GM23248 (cell line): Measurements from ENCODE around the gene EHD3. TPM values are rescaled to one million over a fixed set of nuclear protein-coding genes. Genes with fewer than 3 reads are reported as not detected.

Experiments used
- DNase-seq: peaks from one replicate; pipeline ENCODE4 v3.0.0-alpha.2; 2015
- H2AFZ ChIP-seq: fragments of 200-600 bp; sonication (generic); 2 replicates; pipeline ENCODE4 v1.6.1; 2016; ENCODE audit warnings: antibody characterized with exemption
- H3F3A ChIP-seq: fragments of 200-600 bp; sonication (generic); 2 replicates; pipeline ENCODE4 v1.6.1; 2016; ENCODE audit warnings: mild to moderate bottlenecking, antibody characterized with exemption, mixed run types; ENCODE audit not compliant: insufficient read depth
- H3K27ac ChIP-seq: fragments of 200-600 bp; sonication (generic); 2 replicates; pipeline ENCODE4 v1.5.1; 2016; ENCODE audit warnings: mild to moderate bottlenecking
- H3K27me3 ChIP-seq: fragments of 200-600 bp; sonication (generic); replicated peaks from 2 replicates; pipeline ENCODE4 v1.6.1; 2016; ENCODE audit warnings: mild to moderate bottlenecking; ENCODE audit not compliant: insufficient read depth
- H3K36me3 ChIP-seq: fragments of 200-600 bp; sonication (generic); 2 replicates; pipeline ENCODE4 v1.6.1; 2016; ENCODE audit warnings: low read depth, mild to moderate bottlenecking
- H3K4me1 ChIP-seq: fragments of 200-600 bp; sonication (generic); 2 replicates; pipeline ENCODE4 v1.6.1; 2016; ENCODE audit warnings: mild to moderate bottlenecking; ENCODE audit not compliant: insufficient read depth
- H3K4me2 ChIP-seq: fragments of 200-600 bp; sonication (generic); one replicate; pipeline ENCODE4 v1.6.1; 2016; ENCODE audit warnings: mild to moderate bottlenecking; ENCODE audit not compliant: unreplicated experiment
- H3K4me3 ChIP-seq: fragments of 200-600 bp; sonication (generic); 2 replicates; pipeline ENCODE4 v1.5.1; 2016; ENCODE audit warnings: mild to moderate bottlenecking
- H3K79me2 ChIP-seq: fragments of 200-600 bp; sonication (generic); 2 replicates; pipeline ENCODE4 v1.6.1; 2016; ENCODE audit warnings: mild to moderate bottlenecking; ENCODE audit not compliant: insufficient read depth
- H3K9ac ChIP-seq: fragments of 200-600 bp; sonication (generic); 2 replicates; pipeline ENCODE4 v1.6.1; 2016; ENCODE audit warnings: mild to moderate bottlenecking
- H3K9me2 ChIP-seq: fragments of 200-600 bp; sonication (generic); 2 replicates; pipeline ENCODE4 v1.6.1; 2016; ENCODE audit warnings: mixed run types, mild to moderate bottlenecking, moderate library complexity; ENCODE audit not compliant: insufficient read depth
- H3K9me3 ChIP-seq: fragments of 200-600 bp; sonication (generic); one replicate; pipeline ENCODE4 v1.6.1; 2017; ENCODE audit warnings: low read depth
- H4K20me1 ChIP-seq: fragments of 200-600 bp; sonication (generic); 2 replicates; pipeline ENCODE4 v1.6.0; 2016; ENCODE audit not compliant: insufficient read depth
- EZH2 ChIP-seq: fragments of 200-600 bp; sonication (generic); IDR thresholded peaks from 2 replicates; pipeline ENCODE4 v1.6.1; 2018; ENCODE audit warnings: antibody characterized with exemption, mild to moderate bottlenecking; ENCODE audit not compliant: insufficient read depth, poor library complexity, severe bottlenecking
- EZH2phosphoT487 ChIP-seq: fragments of 200-600 bp; sonication (generic); IDR thresholded peaks from 2 replicates; pipeline ENCODE4 v1.6.1; 2018; ENCODE audit warnings: antibody characterized with exemption, moderate library complexity, mild to moderate bottlenecking, low read depth; ENCODE audit not compliant: insufficient read depth
- WGBS, 2 experiments: methylation state at CpG; one replicate each; pipeline ENCODE4 v1.1.6; 2015 to 2017; ENCODE audit warnings: low lambda C conversion rate in 2 of 2, low coverage in 1 of 2; ENCODE audit errors: missing lambda C conversion rate in 2 of 2; 5-methylcytosine and 5-hydroxymethylcytosine counted together
- in situ Hi-C: fragments of 300-500 bp; cut with MboI; formaldehyde crosslinking; loops from 2 replicates; pipeline ENCODE4 v1.15.0; 2020
- polyA plus RNA-seq: library from polyadenylated mRNA; unstranded; fragments of >200 nt; fragmentation: Nextera tagmentation; extraction: Ambion mirVana; gene quantifications from 2 replicates; pipeline ENCODE4 v1.2.1, GENCODE V29; 2016
- total RNA-seq: library from RNA; depleted of rRNA; stranded (reverse); fragments of >200 nt; shearing (Covaris generic); gene quantifications from 2 replicates; pipeline ENCODE4 v1.2.3, GENCODE V29; 2014

The EHD3 gene
- total and polyA plus RNA-seq, 2 experiments from 2014 or later = 25.9 to 33.6 TPM

- no peak overlapping the region for H3K4me2 ChIP-seq
- in situ Hi-C loops = no loop called here
- H3K9ac ChIP-seq = no peak overlapping the region
- H4K20me1 ChIP-seq = no peaks in the 10 kb centered on the region
- H3K4me3 ChIP-seq = no peak overlapping the region
- no peaks in the 10 kb centered on the region for H3K27me3 ChIP-seq
- no peaks in the 10 kb centered on the region for H3K4me1 ChIP-seq
- no peak for TF ChIP-seq EZH2
- TF ChIP-seq EZH2phosphoT487 = no peak
- H3K36me3 ChIP-seq = no peaks in the 10 kb centered on the region
- 11 to 12% methylated on average over 4 of the region's 4 CpGs for WGBS, 2 experiments
- DNase-seq = no peak
- H3K27ac ChIP-seq = no peak overlapping the region
- H3K79me2 ChIP-seq = no peaks in the 10 kb centered on the region
- no peaks in the 10 kb centered on the region for H3K9me2 ChIP-seq
- no peaks in the 10 kb centered on the region for H3F3A ChIP-seq
- H2AFZ ChIP-seq = no peak overlapping the region
- H3K9me3 ChIP-seq = no peaks in the 10 kb centered on the region
Observed at GRCh38 chr2:31213601-31214443, 20.1 kb upstream of the EHD3 start.

GRCh38 chr2:31214444-31214915 is 19.5 kb upstream of the EHD3 start:
- DNase-seq = no peak
- TF ChIP-seq EZH2phosphoT487 (no peak), EZH2 (no peak)

GRCh38 chr2:31216734-31217133 is 17.2 kb upstream of the EHD3 start:
- WGBS, 2 experiments = 52 to 54% methylated on average over 5 of the region's 5 CpGs
- DNase-seq = no peak
- no peaks in the 10 kb centered on the region for H3F3A ChIP-seq

More at GRCh38 chr2:31214444-31214915, 19.5 kb upstream of the EHD3 start:
- H3K27me3 ChIP-seq = 0 out of 2 replicates have a peak, but pooled peaks cover 1% of the 10 kb centered on the region
- H3F3A ChIP-seq = no peaks in the 10 kb centered on the region
- 75 to 79% methylated on average over 8 of the region's 8 CpGs for whole genome bisulfite sequencing, 2 experiments
- no peak overlapping the region for H2AFZ ChIP-seq
- no peak overlapping the region for H3K4me3 ChIP-seq
- in situ Hi-C loops = no loop called here
- no peaks in the 10 kb centered on the region for H3K4me1 ChIP-seq
- no peaks in the 10 kb centered on the region for H3K9me2 ChIP-seq
- no peak overlapping the region for H3K4me2 ChIP-seq
- no peak overlapping the region for H3K27ac ChIP-seq
- no peaks in the 10 kb centered on the region for H3K36me3 ChIP-seq
- H3K9ac ChIP-seq = no peak overlapping the region
- H4K20me1 ChIP-seq = no peaks in the 10 kb centered on the region
- H3K79me2 ChIP-seq = no peaks in the 10 kb centered on the region
- H3K9me3 ChIP-seq = no peaks in the 10 kb centered on the region

GRCh38 chr2:31217465-31218200 is 16.3 kb upstream of the EHD3 start, which contains the start of gene CAPN14:
Gene CAPN14, minus strand, starts transcription at chr2:31217515. Its CDS starts 12,068 bp downstream, at chr2:31205447.
- in situ Hi-C loops = no loop called here
- H2AFZ ChIP-seq = no peak within 1 kb of the TSS
- TF ChIP-seq EZH2phosphoT487 (no peak), EZH2 (no peak)

More at GRCh38 chr2:31216734-31217133, 17.2 kb upstream of the EHD3 start:
- H3K9me2 ChIP-seq = no peaks in the 10 kb centered on the region
- no peaks in the 10 kb centered on the region for H3K79me2 ChIP-seq
- H3K27ac ChIP-seq = no peak overlapping the region
- no peaks in the 10 kb centered on the region for H4K20me1 ChIP-seq
- no peak overlapping the region for H2AFZ ChIP-seq
- peaks cover 22% of the 10 kb centered on the region for H3K27me3 ChIP-seq
- no peak overlapping the region for H3K4me2 ChIP-seq
- in situ Hi-C loops = no loop called here
- H3K9ac ChIP-seq = no peak overlapping the region
- no peak overlapping the region for H3K4me3 ChIP-seq
- TF ChIP-seq EZH2phosphoT487 = no peak
- no peaks in the 10 kb centered on the region for H3K36me3 ChIP-seq
- no peaks in the 10 kb centered on the region for H3K9me3 ChIP-seq
- H3K4me1 ChIP-seq = no peaks in the 10 kb centered on the region

More at GRCh38 chr2:31217465-31218200, 16.3 kb upstream of the EHD3 start, which contains the start of gene CAPN14:
- Histone ChIP-seq H3K4me1 (no peaks in the 10 kb centered on the region), H3K79me2 (no peaks in the 10 kb centered on the region), H3K27me3 (peaks cover 31% of the 10 kb centered on the region), H3K9ac (no peak within 1 kb of the TSS), H3K9me2 (no peaks in the 10 kb centered on the region), H4K20me1 (no peaks in the 10 kb centered on the region), H3K9me3 (no peaks in the 10 kb centered on the region), H3K27ac (no peak within 1 kb of the TSS), H3K36me3 (no peaks in the 10 kb centered on the region), H3K4me2 (no peak within 1 kb of the TSS), H3K4me3 (no peak within 1 kb of the TSS), H3F3A (no peaks in the 10 kb centered on the region)
- no peak for DNase-seq
- WGBS, 2 experiments = 50 to 51% methylated on average over 6 of the region's 6 CpGs
